Lung microvascular endothelial cell (primary cell): ENCODE data around the gene CTAGE6. TPM values are rescaled to one million over a fixed set of nuclear protein-coding genes. Genes with fewer than 3 reads are reported as not detected.
"Not testable (repeated sequence)": the region's sequence is repeated elsewhere in the genome, so short reads cannot be mapped to it uniquely, and the experiment has no call there.

ENCODE experiments used
- DNase-seq, 2 donors: peaks; one replicate each; pipeline versions ENCODE4 v3.0.0 to v3.0.0-alpha.2; 2010; ENCODE audit warnings: low read depth in 2 of 2
- total RNA-seq: library from RNA; depleted of rRNA; stranded (reverse); fragments of >200 nt; gene quantifications from 2 replicates; pipeline ENCODE4 v1.2.1, GENCODE V29; 2014

Gene CTAGE6, protein sequence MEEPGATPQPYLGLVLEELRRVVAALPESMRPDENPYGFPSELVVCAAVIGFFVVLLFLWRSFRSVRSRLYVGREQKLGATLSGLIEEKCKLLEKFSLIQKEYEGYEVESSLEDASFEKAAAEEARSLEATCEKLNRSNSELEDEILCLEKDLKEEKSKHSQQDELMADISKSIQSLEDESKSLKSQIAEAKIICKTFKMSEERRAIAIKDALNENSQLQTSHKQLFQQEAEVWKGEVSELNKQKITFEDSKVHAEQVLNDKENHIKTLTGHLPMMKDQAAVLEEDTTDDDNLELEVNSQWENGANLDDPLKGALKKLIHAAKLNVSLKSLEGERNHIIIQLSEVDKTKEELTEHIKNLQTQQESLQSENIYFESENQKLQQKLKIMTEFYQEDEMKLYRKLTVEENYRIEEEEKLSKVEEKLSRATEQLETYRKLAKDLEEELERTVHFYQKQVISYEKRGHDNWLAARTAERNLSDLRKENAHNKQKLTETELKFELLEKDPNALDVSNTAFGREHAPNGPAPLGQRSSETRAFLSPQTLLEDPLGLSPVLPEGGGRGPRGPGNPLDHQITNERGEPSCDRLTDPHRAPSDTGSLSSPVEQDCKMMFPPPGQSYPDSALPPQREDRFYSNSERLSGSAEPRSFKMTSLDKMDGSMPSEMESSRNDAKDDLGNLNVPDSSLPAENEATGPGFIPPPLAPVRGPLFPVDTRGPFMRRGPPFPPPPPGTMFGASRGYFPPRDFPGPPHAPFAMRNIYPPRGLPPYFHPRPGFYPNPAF
- total RNA-seq = under 0.01 and 0.20 TPM in 2 replicates

DNA sequence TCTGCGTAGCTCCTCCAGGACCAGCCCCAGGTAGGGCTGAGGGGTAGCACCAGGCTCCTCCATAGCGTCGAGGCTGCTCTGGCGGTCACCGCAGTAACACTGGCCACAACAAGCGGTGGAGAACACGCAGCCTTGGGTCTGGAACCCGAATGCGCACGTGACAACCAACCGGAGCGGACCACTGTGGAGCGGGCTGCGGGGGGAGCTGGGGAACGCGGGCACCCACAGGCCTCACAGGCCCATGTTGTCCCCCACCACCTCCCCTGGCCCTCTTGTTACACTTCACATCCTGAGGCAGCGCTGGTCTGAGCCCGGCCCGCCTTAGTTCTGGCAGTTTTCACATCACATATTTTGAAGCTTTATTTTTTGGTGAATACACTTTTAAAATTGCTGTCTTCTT is at the start of gene CTAGE6:
Gene CTAGE6, minus strand, starts transcription at position 101 of the 400 bp plus-strand sequence. Its CDS starts 38 bp downstream, at position 63.
- DNase-seq = not testable (repeated sequence)

DNA sequence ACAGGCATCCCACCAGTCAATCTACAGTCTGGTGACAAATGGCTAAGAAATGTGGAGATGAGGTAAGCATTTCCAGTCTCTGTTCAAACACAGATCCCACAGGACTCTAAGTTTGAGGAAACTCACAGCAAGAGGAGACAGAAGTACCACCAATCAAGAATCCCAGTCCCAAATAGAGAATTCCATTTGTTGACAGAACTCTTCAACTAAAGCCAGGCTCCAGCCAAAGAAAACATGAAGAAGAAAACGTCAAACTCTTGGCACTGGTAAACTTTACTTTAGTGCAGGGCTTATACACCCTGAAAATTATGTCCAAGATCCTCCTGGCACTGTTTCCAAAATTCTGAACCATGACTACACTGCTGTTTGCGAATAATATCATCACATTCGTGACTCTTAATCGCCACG is 49.2 kb upstream of the CTAGE6 start:
- not testable (repeated sequence) for DNase-seq

DNA sequence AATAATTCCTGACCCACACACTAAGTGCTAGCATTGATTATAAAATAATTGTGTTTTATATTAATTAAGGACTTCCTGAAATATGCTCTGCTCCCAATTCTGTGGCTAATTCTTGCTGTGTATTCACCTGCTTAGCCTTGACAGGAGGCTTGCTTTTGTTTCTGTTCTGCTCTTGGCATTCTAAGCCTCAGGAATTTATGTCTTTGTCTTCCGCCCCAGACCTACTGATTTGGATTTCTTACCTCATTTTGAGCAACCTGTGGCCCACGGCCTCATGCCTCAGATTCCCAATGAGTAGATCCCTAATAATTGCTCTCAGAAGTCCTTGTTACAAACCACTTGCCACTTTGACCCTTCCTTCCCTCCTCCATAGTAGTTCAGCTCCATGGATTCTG is 40.4 kb upstream of the CTAGE6 start:
- not testable (repeated sequence) for DNase-seq

DNA sequence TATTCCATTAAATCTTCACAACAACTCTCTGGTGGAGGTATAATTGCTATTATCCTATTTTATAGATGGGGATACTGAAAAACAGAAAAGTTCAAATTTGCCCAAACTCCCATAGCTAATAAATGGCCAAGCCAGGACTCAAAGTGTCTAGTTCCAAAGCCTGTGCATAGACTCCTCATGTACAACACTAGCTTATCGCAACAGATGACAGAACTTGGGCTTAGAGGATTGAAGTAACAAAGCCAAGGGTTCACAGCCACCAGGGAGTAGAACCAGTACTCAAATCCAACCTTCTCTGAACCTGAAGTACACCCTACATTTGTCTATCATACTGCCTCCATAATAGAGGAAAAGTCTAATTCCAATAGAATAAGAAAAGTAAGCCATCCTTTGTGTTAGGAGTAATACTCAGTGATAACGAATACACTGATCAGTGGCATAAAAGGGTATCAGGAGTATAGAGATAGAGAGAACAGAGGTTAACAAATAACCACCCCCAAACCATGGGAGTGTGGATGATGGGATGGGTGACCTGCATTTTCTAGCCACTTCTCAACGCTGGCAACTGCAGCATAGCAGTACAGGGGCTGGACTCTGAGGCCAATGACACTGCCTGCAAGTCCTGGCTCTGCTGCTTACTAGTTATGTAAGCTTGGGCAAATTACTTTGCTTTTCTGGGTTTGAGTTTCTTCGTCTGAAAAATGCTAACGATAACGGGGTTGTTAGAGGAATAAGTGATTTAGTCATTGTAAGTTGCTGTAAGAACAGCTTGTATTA is 39.8 kb upstream of the CTAGE6 start:
- not testable (repeated sequence) for DNase-seq

DNA sequence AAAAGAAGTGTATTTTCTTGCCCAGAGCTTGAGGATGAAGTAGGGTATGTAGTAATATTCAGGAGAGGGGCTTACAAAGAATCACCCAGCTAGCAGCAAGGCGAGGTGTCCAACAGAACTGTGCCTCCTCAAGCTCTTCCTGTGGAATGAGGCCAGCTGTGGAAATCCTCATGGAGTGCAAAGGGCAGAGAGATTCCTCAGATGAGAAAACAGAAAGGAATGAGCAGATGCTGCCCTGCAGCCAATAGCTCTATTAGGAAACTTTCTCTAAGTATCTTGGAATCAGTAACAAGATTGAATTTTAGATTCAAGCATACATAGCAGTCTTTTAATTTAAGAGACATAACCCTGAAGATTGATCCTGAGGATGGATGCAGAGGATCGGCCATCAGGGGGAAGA is 38.2 kb upstream of the CTAGE6 start:
- DNase-seq = not testable (repeated sequence)

DNA sequence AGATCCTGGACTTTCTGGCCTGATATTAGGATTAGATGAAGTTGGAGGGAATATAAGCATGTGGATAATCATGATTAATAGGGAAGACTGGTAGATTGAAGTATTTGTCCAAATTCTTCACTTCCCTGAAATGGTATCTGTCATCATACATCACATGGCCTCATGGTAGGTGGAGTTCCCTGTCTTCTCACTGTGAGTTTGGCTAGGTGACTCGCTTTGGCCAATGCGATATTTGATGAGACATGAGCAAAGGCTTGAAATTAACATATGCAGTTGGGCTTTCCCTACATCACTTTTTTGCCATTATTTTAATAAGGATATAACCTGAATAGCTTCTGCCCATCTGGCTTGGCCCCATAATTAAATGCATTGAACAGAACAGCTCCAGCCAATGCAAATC is 35.1 kb upstream of the CTAGE6 start:
- not testable (repeated sequence) for DNase-seq

DNA sequence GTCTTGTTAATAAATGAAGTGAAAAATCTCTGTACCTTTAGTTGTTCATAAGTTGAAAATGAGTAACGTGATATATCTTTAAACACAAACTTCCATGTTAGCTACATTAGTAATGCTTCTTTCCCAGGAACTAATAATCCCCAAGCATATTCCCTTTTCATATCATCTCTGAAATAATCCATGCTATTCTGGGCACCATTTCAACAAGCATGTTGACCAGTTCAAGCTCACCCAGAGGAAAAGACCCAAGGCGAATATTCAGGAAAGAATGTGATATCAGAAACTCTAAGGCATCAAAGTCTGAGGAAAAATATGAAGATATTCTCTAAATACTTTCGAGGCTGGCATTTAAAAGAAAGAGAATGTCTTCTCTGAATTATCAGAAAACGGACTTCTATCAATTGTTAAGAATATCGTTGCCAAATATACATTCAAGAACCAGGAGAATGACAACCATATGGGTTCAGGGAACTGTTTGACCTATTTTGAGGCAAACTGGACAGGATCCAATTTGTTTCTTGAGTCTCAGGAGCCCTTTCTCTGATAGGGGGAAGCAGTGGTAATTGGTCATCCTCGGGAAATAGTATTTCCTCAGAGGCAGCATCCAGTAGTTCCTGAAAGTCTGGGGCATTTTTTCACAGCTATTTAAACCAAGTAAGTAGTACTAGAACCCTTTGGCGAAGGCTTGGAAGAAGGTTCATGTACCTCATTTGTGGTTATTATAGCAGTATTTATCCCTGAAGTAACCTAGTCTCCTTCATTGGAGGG is 28.1 kb upstream of the CTAGE6 start:
- not testable (repeated sequence) for DNase-seq

DNA sequence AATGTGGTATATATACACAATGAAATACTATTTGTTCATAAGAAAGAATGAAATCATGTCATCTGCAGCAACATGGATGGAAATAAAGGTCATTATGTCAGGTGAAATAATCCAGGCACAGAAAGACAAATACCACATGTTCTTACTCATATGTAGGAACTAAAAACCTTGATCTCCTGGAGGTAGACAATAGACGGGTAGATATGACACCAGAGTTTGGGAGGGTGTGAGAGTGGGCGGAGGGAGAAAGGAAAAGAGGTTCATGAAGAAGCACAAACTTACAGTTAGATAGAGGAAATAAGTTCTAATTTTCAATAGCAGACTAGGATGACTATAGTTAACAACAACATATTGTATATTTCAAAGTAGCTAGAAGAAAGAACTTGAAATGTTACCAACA is 22.1 kb upstream of the CTAGE6 start:
- not testable (repeated sequence) for DNase-seq

DNA sequence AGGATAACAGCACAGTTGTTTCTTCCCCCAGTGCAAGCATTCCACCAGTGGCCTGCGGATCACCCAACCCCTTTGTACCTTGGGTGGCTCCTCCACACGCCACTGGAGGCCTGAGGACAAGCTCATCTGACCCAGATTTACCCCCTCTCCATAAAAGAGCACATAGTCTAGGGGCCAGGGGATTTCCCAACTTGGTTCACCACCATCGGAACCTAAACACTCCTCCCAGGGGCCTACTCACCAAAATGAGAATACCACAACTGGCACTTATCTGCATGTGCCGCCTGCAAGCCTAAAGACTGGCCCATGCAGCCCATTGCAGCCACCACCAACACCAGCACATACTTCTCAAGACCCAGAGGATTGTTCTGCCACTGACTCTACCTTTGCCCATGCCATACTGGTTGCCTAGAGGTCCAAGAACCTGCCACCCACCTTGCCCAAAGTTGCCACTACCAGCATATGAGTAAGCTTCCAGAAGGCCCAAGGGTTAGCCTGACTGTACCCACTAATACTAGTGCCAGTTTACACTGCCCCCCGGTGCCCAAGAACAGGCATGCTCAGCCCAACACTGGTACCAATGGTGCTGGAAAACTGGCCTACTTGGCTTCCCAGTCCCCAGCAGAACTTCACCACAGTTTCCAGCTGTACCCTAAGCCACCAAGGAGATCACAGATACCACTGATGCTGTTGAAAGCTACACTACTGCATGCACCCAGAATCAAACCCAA is 15.4 kb upstream of the CTAGE6 start:
- not testable (repeated sequence) for DNase-seq

DNA sequence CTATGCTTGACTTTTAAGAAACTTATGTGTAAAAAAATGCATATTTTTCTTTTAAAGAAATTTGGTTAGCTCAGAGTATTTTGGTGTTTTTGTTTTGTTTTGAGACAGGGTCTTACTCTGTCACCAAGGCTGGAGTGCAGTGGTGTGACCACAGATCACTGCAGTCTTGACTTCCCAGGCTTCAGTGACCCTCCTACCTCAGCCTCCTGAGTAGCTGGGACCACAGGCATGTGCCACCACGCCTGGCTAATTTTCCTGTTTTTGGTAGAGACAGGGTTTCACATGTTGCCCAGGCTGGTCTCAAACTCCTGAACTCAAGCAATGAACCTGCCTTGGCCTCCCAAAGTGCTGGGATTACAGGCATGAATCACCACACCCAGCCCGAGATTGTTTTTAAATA is 10.0 kb upstream of the CTAGE6 start:
- DNase-seq = not testable (repeated sequence)

DNA sequence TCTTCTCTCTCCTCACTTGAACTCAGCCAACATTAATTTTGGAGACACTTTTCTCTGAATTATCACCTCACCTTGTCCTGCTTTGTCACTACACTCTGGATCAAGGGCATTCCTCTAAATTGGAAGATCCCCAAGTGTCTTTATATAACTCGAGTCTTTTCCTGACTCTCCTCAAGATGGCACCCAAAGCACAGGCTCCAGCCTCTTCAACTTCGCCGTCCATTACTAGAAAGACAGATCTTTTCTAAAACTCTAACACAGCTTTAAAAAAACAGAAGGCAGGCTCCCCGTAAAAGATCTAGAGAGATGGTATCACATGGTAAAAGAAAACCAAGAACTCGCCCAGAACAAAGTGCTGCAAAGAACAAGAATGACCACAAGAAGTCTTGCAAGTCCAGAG is 8.2 kb upstream of the CTAGE6 start:
- DNase-seq = not testable (repeated sequence)

DNA sequence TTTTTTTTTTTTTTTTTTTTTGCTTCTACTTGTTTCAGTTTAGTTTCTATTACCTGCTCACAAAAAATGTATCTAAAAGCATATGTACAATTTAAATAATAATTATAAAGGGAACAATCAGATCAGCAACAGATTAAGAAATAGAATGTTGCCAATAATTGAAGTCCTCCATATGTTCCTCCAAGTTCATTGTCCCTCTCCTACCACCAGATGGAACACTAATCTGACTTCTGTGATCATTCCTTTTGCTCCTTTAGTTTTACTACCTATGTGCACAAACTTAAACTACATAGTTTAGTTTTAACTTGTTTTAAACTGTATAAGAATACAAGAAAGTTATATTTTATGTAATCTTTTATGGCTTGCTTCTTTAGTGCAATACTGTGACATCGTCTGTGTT is 5.6 kb upstream of the CTAGE6 start:
- DNase-seq = not testable (repeated sequence)

DNA sequence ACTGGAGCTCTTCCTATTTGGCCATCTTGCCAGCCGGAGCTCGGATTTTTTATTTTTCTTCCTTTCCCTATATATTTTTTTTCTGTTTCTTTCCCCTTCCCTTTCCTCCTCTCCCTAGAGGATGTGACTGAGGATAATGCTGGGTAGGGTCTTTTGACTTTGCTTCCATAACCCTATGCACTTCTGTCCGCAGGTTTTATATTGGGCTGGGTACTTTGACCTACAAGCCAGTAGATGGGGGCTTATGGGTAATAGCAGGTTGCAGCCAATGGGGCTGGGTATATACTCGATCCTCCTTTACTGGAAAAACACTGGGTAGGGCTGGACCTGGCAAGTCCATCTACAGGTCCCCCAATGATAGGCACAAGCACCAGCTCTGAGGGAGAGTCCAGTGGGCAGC is 12.2 kb downstream of the CTAGE6 start:
- not testable (repeated sequence) for DNase-seq

DNA sequence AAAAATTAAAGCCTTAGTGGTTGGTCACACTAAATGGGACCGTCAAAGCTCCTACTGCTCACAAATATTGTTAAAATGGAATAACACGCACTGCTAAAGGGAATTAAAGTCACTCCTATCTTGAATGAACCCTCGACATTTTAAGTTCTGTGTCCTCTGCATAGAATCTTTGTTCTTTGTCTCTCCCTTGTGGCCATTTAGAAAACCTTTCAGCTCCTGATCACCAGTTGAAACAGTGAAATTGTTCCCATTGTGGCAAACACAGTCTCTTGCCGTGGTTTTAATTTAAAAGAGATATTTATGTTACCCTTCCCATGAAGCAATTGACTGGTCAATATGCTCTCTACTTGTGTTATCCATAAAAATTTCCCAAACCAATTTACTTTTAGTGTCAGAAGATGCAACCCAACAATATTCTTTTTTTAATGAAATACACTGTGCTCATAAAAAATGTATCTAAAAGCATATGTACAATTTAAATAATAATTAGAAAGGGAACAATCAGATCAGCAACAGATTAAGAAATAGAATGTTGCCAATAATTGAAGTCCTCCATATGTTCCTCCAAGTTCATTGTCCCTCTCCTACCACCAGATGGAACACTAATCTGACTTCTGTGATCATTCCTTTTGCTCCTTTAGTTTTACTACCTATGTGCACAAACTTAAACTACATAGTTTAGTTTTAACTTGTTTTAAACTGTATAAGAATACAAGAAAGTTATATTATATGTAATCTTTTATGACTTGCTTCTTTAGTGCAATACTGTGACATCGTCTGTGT is 20.3 kb downstream of the CTAGE6 start:
- peak; percentile 74 to 77 for DNase-seq

DNA sequence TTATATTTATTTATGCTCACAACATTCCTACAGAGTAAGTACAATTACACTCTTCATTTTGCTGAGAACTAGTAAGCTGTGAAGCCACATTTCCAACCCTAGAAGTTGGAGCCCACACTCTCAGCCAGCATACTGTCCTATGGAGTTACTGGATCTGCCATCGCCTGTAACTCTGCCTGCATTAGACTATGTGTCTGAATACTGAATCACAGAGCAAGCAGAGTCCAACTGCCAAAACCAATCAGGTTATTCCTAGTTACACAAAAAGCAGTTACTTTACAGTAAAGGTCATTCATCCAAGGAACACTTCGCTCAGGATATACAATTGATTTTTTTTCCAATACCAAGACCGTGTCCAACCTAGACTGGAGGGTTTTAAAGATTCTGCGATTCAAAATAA is 21.5 kb downstream of the CTAGE6 start:
- DNase-seq = no peak

DNA sequence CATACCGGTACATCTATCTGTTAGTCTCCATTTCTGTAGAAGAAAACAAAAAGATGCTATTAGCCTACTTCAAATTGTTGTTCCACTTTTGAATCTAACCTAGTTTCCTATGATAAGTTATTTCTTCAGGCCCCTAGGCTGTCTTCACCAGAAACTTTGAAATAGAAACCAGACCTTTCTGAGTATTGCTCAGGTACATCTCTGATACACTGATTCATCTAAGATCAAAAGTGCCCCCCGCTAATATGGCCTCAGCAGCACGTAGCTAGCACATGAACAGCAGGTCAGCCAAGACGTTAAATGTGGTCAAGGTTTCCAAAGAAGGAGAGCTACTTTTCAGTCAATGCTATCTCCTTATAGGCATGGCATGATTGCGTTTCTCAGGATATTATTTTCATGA is 23.6 kb downstream of the CTAGE6 start:
- no peak for DNase-seq

DNA sequence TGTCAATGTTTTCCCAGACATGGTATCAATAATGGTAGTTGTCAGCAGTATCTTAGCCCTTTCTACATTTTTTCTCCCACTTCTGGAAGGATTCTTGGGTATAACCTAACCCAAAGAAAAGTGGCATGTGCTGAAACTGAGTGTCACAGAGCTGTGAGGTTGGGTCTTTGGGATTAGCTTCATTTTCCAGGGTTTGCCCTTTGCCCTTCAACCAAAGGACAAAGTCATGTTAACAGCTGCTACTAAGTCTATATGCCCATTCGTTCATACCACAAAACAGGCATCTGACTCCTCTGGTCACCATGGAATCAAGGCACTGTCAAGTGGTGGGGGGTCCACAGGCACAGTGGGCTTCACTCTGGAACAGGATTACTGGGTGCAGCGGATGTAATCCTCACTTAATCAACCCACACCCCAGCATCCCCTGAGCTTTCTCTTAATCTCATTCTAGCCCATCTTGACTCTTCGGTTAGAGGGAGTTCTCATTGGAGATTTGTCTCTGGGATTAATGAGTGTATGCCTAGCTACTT is 29.1 kb downstream of the CTAGE6 start:
- no peak for DNase-seq

DNA sequence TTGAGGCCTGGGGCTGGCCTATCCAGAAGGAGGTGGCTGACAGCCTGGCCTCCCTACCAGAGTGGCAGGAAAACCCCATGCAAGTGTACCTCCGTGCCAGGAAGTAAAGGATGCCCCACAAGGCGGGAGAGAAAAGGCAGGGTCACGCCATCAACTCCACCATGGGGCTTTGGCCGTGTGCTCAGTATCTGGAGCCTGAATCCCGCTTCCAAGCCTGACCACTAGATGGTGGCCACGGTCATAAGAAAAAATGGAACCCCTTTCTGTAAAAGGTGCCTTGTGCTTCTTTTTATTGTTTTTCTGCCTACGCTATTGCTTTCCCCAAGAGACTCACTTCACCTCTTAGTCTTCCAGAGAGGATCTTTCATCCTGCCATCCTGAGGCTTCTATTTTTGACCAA is 29.9 kb downstream of the CTAGE6 start:
- not testable (repeated sequence) for DNase-seq

DNA sequence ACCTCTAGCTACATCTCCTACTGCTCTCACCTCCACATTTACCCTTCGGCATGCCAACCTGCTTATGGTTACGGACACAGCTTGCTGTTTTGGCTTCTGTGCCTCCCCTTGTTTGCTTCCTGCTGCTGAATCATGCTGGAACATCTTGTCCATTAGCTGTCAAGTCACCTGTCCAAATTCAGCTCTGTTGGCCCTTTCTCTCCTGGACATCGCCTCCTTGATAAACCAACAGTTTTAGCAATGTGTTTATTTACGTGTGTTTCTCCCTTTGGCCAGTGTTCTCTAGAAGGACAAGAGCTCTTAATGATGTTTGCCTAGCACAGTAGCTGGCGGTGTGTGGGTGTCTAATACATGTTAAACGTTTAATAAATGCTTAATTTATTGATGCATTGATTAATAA is 31.4 kb downstream of the CTAGE6 start:
- not testable (repeated sequence) for DNase-seq
